HEK293 (cell line): ENCODE measurements around the gene TTC32.

ENCODE experiments used
- CTCF ChIA-PET: fragments of 350-600 bp; formaldehyde crosslinking; extraction: SDS; loops from one replicate; lab custom pipeline; 2021; ENCODE audit warnings: antibody characterized with exemption; lab: Yijun Ruan, JAX
- POLR2A ChIA-PET: fragments of 300-600 bp; formaldehyde crosslinking; extraction: SDS; loops from one replicate; lab custom pipeline; 2020; ENCODE audit warnings: antibody characterized with exemption, inconsistent platforms; lab: Yijun Ruan, JAX
- H3K27ac ChIP-seq: fragments of 200-500 bp; sonication (Bioruptor generic); 2 replicates; pipeline ENCODE4 v1.5.1; 2014; ENCODE audit warnings: low read depth, low read length, control low read depth, inconsistent platforms; ENCODE audit errors: extremely low read depth
- H3K36me3 ChIP-seq, 2 experiments: fragments of 200-500 bp in 1 of 2; sonication (Bioruptor generic) in 1 of 2; 1 replicate in 1 of 2; 2 replicates in 1 of 2; pipeline ENCODE4 v1.5.1; 2014 to 2017; ENCODE audit warnings: inconsistent platforms in 2 of 2, low read length in 2 of 2; ENCODE audit not compliant: control insufficient read depth in 2 of 2, insufficient read depth in 1 of 2
- H3K4me1 ChIP-seq: fragments of 200-500 bp; sonication (Bioruptor generic); 2 replicates; pipeline ENCODE4 v1.5.1; 2014; ENCODE audit warnings: mild to moderate bottlenecking, low read length, inconsistent platforms; ENCODE audit not compliant: control insufficient read depth, insufficient read depth
- H3K4me3 ChIP-seq: 2 replicates; pipeline ENCODE4 v1.5.1; 2011; ENCODE audit warnings: low read depth, mild to moderate bottlenecking, control low read depth, low read length, moderate library complexity
- H3K9me3 ChIP-seq: fragments of 200-500 bp; sonication (Bioruptor generic); 2 replicates; pipeline ENCODE4 v1.5.1; 2014; ENCODE audit warnings: low read depth, low read length, inconsistent platforms; ENCODE audit not compliant: control insufficient read depth, insufficient read depth
- HOXC10 ChIP-seq: sonication (generic); formaldehyde crosslinking; IDR thresholded peaks from 2 replicates; pipeline ENCODE4 v1.8.1; 2023; ENCODE audit warnings: mild to moderate bottlenecking, missing genetic modification reagents
- INSM2 ChIP-seq: fragments of 450-650 bp; formaldehyde crosslinking; IDR thresholded peaks from 2 replicates; pipeline ENCODE4 v1.5.1; 2016; ENCODE audit warnings: missing biosample characterization, missing genetic modification characterization
- MZF1 ChIP-seq: fragments of 450-650 bp; formaldehyde crosslinking; IDR thresholded peaks from 2 replicates; pipeline ENCODE4 v1.5.1; 2017; ENCODE audit warnings: missing biosample characterization, missing genetic modification characterization, borderline replicate concordance
- PATZ1 ChIP-seq: fragments of 450-650 bp; formaldehyde crosslinking; IDR thresholded peaks from 2 replicates; pipeline ENCODE4 v1.5.1; 2016; ENCODE audit warnings: missing biosample characterization, missing genetic modification characterization
- SP2 ChIP-seq: fragments of 450-650 bp; formaldehyde crosslinking; IDR thresholded peaks from 2 replicates; pipeline ENCODE4 v1.5.1; 2016; ENCODE audit warnings: missing biosample characterization, missing genetic modification characterization
- WT1 ChIP-seq: fragments of 450-650 bp; formaldehyde crosslinking; IDR thresholded peaks from 2 replicates; pipeline ENCODE4 v1.5.1; 2016; ENCODE audit warnings: missing biosample characterization, missing genetic modification characterization
- ZBTB20 ChIP-seq: fragments of 450-650 bp; formaldehyde crosslinking; IDR thresholded peaks from 2 replicates; pipeline ENCODE4 v1.5.1; 2016; ENCODE audit warnings: missing biosample characterization, missing genetic modification characterization
- ZIC2 ChIP-seq: fragments of 450-650 bp; formaldehyde crosslinking; IDR thresholded peaks from 2 replicates; pipeline ENCODE4 v1.5.1; 2016; ENCODE audit warnings: missing biosample characterization, missing genetic modification characterization
- ZNF184 ChIP-seq: fragments of 450-650 bp; IDR thresholded peaks from 2 replicates; pipeline ENCODE4 v1.5.1; 2018; ENCODE audit warnings: missing biosample characterization, mild to moderate bottlenecking, missing genetic modification characterization
- ZNF26 ChIP-seq: fragments of 450-650 bp; formaldehyde crosslinking; IDR thresholded peaks from 2 replicates; pipeline ENCODE4 v1.5.1; 2016; ENCODE audit warnings: missing biosample characterization, missing genetic modification characterization
- ZNF280C ChIP-seq: fragments of 450-650 bp; formaldehyde crosslinking; IDR thresholded peaks from 2 replicates; pipeline ENCODE4 v1.5.1; 2016; ENCODE audit warnings: missing biosample characterization, missing genetic modification characterization
- ZNF302 ChIP-seq: fragments of 450-650 bp; formaldehyde crosslinking; IDR thresholded peaks from 2 replicates; pipeline ENCODE4 v1.5.1; 2016; ENCODE audit warnings: missing biosample characterization, missing genetic modification characterization, low read depth
- ZNF324 ChIP-seq: fragments of 450-650 bp; formaldehyde crosslinking; IDR thresholded peaks from 2 replicates; pipeline ENCODE4 v1.5.1; 2016; ENCODE audit warnings: missing biosample characterization, missing genetic modification characterization
- ZNF354C ChIP-seq: fragments of 450-650 bp; formaldehyde crosslinking; IDR thresholded peaks from 2 replicates; pipeline ENCODE4 v1.5.1; 2016; ENCODE audit warnings: missing biosample characterization, missing genetic modification characterization, low read depth, borderline replicate concordance
- ZNF362 ChIP-seq: fragments of 450-650 bp; formaldehyde crosslinking; IDR thresholded peaks from 2 replicates; pipeline ENCODE4 v1.5.1; 2016; ENCODE audit warnings: missing biosample characterization, missing genetic modification characterization
- ZNF513 ChIP-seq: fragments of 450-650 bp; IDR thresholded peaks from 2 replicates; pipeline ENCODE4 v1.5.1; 2018; ENCODE audit warnings: missing biosample characterization, missing genetic modification characterization
- ZNF585B ChIP-seq: fragments of 450-650 bp; formaldehyde crosslinking; IDR thresholded peaks from 2 replicates; pipeline ENCODE4 v1.5.1; 2016; ENCODE audit warnings: missing biosample characterization, missing genetic modification characterization
- ZNF626 ChIP-seq: fragments of 450-650 bp; sonication (Bioruptor Pico); formaldehyde crosslinking; IDR thresholded peaks from 2 replicates; pipeline ENCODE4 v1.5.1; 2018; ENCODE audit warnings: missing biosample characterization, missing genetic modification characterization, inconsistent platforms
- ZNF654 ChIP-seq: fragments of 450-650 bp; formaldehyde crosslinking; IDR thresholded peaks from 2 replicates; pipeline ENCODE4 v1.5.1; 2016; ENCODE audit warnings: low read depth, missing biosample characterization, missing genetic modification characterization
- ZNF707 ChIP-seq: fragments of 450-650 bp; formaldehyde crosslinking; IDR thresholded peaks from 2 replicates; pipeline ENCODE4 v1.5.1; 2016; ENCODE audit warnings: missing biosample characterization, missing genetic modification characterization
- ZNF776 ChIP-seq: fragments of 450-650 bp; formaldehyde crosslinking; IDR thresholded peaks from 2 replicates; pipeline ENCODE4 v1.5.0; 2017; ENCODE audit warnings: missing biosample characterization, missing genetic modification characterization, borderline replicate concordance
- ZNF791 ChIP-seq: fragments of 450-650 bp; formaldehyde crosslinking; IDR thresholded peaks from 2 replicates; pipeline ENCODE4 v1.5.1; 2016; ENCODE audit warnings: missing biosample characterization, missing genetic modification characterization
- ZXDB ChIP-seq: fragments of 450-650 bp; formaldehyde crosslinking; IDR thresholded peaks from 2 replicates; pipeline ENCODE4 v1.5.1; 2016; ENCODE audit warnings: missing biosample characterization, missing genetic modification characterization

The TTC32 gene

GRCh38 chr2:19872302-19872701, 29.5 kb downstream of the TTC32 start:
- POLR2A ChIA-PET: no interaction called here
- CTCF ChIA-PET: interaction anchor here (1.3 kb wide), 1 partner anchor 8 kb away, joined by 5 read pairs; no protein-coding TSS in a partner anchor
- no peak overlapping the region for H3K4me3 ChIP-seq
- no peak for TF ChIP-seq MZF1 (tag by site-specific recombination)
- TF ChIP-seq ZNF324 (tag by site-specific recombination): no peak
- no peak for TF ChIP-seq ZNF280C (tag by site-specific recombination)
- no peak for TF ChIP-seq ZNF26 (tag by site-specific recombination)
- TF ChIP-seq HOXC10 (CRISPR knock-in tag): no peak
- H3K36me3 ChIP-seq: no peaks in the 10 kb centered on the region
- no peak overlapping the region for H3K27ac ChIP-seq
- no peaks in the 10 kb centered on the region for H3K4me1 ChIP-seq
- no peaks in the 10 kb centered on the region for H3K9me3 ChIP-seq

- Histone ChIP-seq H3K9me3 (no peaks in the 10 kb centered on the region), H3K27ac (no peak overlapping the region), H3K4me1 (no peaks in the 10 kb centered on the region), H3K4me3 (no peak overlapping the region), H3K36me3 (no peaks in the 10 kb centered on the region)
- CTCF ChIA-PET: no interaction called here
- POLR2A ChIA-PET: no interaction called here
- TF ChIP-seq INSM2 (tag by site-specific recombination) (no peak), PATZ1 (tag by site-specific recombination) (no peak), ZNF791 (no peak), ZNF513 (tag by site-specific recombination) (no peak), ZNF302 (no peak), ZNF585B (no peak), ZBTB20 (no peak), ZXDB (no peak), ZNF362 (no peak), ZNF184 (no peak), WT1 (tag by site-specific recombination) (no peak), ZNF707 (tag by site-specific recombination) (no peak), ZNF626 (no peak), ZNF654 (tag by site-specific recombination) (no peak), ZNF776 (tag by site-specific recombination) (no peak), ZIC2 (tag by site-specific recombination) (no peak), ZNF354C (tag by site-specific recombination) (no peak), SP2 (no peak)
Observed at GRCh38 chr2:19871836-19872235, 29.9 kb downstream of the TTC32 start.
